Activated T-helper 9 cell treated with anti-CD3 and anti-CD28 coated beads, Interleukin-2, amount 50 U/mL, for 16 hours (primary cell): ENCODE data around the gene PTPRT.

Source experiments
- DNase-seq: peaks from one replicate; pipeline ENCODE4 v3.0.0-alpha.2; 2020; ENCODE audit warnings: low read depth

The PTPRT gene

DNA sequence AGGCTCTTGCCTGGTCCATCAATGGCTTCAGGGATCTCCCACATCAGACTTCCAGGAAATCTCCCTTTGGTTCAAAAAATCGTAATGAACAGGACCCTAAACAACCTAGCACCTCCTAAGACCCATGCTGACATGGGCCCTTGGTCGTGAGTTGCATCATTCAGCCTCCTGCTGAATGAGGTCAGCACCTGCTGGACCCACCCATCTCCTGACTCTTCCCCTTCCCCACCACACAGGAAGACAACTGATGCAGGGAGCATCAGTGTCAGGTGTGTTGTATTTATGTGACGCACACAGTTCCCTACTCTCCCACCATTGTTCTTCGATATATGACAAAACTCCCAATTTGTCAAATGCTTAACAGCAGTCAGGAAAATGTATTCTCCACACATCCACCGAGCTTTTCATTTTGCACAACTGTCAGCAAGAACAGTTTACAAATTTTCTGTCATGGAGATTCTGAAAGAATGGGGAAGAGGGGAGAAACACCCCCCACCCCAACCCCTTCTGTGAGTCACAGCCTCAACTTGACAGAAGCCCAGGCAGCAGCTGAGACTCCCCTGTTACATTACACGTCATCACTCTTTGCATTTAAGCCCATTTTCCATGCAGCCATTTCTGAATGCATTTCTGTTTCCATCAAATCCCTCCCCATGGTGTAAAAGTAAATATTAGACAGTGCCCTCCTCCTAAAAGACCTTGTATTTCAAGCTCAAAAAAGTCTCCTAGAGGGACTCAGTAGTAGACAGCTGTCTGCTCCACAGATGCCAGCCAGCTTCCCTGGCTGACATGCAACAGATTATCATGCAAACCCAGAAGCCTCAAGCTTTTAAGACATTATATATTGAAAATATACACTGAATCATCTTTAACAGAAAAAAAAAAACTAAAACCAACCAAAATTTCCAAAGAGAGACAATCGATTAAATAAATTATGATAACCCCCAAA lies 577.5 kb downstream of the PTPRT start:
- no peak for DNase-seq

DNA sequence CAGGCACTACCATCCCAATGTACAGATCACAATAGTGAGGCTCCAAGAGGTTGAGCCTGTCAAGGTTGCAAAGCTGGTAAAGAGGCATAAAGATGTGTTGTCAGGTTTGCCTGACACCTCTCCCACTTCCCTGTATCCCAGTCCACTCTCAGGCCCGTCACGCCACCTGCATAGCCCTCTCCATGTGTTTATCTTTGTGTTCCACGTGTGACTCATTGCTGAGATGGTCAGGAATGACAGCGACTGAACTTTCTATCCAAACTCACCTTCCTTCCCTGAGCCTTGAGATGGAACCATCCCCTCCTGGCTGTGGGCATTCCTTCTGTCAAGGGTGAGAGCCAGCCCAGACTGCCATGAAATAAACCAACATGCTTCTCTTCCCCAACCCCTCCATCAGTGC lies 578.3 kb downstream of the PTPRT start:
- DNase-seq: no peak

DNA sequence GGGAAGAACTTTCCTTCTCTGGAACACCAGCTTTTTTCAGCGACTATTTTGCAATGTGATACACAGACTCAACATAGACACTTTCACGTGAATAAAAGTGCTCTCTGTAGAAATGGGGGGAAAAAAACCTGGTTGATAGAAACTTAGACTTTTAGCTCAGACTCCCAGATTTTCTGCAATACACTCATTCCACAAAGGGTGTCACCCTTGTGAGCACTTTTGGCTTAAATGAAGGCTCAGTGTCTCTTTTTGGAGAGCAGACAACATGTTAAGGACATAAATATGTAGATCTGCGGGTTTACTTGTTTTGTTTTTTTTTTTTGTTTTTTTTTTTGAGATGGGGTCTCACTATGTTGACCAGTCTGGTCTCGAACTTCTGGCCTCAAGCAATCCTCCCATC lies 579.6 kb downstream of the PTPRT start:
- DNase-seq: no peak

DNA sequence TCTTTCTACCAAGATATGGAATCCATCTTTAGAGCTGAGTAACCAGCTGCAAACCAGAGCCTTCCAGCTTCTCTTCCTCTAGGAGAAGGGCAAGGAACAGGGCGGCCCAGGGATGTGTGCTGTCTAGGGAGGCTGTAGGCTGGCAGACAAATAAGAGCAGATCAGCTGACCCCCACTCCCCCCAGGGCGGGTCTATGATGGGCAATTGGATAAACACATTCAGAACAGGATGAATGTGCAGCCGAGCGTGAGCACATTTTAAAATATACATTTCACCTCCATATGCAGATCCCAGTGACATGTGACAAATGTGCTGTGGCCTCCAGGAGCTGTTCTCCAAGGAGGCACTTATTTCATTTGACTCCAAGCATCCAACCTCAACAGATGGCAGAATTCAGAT lies 580.1 kb downstream of the PTPRT start:
- no peak for DNase-seq

DNA sequence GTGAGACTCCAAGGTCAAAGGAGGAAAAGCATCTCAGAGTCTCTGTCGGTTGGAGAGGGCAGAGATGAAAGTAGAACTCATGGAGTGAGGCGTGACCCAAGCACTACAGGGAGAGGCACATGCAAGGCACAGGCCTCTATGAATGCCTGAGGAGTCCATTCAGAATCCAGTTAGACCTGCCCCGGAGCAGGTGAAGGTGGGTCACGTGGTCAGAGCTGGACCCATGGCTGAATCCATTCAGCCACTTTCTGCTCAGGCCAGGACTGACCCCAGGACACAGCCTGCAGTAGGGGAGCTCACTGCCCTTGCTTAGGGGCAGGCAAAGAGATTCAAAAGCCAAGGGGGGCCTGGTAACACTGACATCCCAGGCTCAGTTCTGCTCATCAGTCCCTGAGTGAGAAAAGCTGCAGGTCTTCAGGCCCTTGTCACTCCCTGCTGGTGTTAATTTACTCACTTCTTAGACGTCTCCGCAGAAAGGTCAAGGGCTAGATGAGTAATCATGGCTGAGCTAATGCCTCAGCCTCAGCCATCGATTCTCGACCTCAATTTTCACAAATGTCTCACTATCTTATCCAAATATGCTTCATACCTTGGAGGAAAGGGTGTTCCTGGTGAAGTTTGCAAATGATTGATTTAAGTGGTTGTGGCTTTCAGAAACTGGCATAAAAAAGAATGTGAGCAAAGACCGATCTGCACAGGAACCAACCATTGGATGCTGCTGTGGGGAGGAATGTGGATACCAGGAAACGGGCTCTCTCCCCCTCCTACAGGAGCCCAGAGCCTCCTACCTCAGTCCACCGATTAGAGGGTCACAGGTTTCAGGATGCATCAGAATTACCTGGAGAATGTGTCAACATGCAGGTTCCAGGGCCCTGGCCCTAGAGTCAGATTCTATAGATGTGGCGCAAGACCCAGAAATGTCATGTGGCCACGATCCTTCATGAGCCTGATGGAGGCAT lies 584.4 kb downstream of the PTPRT start:
- DNase-seq: no peak

DNA sequence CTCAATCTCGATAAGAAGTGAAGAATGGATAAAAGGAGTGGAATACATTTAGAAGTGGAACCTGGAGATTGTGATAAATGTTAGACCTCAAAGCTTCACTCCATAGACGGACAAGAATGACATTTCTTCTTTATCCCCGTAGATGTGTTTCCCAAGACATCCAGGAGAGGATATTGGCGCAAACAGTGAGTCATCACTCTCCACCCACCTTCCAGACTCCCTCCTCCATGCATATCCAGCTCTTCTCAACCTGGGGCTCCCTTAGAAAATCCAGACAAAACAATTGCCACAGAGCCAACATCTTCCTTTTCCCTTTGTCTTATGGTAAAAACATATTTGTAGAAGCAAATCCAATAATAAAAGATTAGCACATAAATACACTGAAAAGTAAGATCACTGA lies 586.1 kb downstream of the PTPRT start:
- no peak for DNase-seq

DNA sequence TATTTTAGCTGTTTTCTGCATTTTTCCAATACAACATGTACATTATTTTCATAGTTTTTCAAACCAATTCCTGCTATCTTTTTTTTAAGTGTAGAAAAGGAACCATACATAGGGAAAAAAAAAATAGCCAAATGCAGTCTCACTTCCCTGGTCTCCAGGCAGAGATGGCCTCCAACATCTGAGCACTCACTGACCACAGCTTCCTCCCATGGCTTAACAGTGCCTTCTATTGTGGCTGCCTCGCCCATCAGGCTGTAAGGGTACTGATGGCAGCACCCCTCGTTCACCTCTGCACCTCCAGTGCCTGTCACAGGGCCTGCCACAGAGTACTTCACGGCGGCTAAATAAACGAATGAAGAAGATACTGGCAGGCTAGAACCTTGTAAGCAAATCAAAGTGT lies 591.1 kb downstream of the PTPRT start:
- no peak for DNase-seq

DNA sequence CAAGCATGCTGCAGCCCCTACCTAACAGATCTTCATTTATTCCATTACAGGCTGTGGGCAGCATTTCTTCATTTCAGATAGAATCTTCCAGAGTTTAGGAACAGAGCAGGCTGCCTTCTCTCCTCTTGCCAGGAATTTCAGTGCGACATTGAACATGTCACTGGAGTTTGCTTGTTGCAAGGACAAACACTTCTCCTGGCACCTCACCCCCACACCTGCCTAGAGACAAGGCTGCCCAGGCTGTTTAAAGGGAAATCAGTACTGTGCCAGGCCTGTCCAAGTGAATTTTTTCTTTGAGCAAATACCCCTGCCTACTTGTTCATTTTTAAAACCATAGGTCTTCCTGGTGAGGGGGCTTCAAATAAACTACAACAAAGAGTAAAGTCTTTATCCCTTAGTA lies 594.1 kb downstream of the PTPRT start:
- no peak for DNase-seq

DNA sequence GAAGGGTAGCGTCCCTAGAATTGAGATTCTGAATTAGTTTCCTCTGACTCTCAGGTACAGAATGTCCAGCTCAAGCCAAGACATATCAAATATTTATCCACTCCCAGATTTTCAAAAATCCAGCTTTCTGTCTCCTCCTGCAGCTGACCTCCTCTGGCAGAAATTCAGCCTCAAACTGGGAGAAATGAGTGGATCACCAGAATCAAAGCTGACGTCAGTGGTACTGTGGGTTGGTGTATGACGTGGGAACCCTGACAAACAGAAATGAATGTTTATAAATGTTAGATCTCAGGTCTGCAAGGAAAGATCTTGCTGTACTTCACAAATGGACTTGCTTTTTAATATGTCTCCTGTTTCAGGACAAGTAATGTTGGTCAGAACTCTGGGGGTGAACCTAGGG lies 595.0 kb downstream of the PTPRT start:
- DNase-seq: no peak

DNA sequence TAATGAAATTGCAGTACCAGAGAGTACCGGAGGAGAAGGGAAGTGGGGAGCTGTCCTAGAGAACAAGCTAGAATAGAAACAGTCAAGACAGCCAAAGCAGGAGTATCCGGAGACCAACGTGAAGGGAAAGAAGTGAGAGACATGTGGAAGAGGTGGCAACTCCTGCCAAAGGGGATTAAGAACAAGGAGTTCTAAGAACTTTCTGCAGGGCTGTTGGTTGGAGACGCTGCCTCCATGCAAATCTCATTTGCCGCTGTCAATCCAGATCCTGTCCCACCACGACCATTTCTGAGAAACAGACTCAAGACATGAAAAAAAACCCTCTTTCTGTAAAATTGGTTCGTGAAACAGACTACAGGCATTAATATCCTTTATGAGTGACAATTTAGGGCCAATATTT lies 595.7 kb downstream of the PTPRT start:
- no peak for DNase-seq

DNA sequence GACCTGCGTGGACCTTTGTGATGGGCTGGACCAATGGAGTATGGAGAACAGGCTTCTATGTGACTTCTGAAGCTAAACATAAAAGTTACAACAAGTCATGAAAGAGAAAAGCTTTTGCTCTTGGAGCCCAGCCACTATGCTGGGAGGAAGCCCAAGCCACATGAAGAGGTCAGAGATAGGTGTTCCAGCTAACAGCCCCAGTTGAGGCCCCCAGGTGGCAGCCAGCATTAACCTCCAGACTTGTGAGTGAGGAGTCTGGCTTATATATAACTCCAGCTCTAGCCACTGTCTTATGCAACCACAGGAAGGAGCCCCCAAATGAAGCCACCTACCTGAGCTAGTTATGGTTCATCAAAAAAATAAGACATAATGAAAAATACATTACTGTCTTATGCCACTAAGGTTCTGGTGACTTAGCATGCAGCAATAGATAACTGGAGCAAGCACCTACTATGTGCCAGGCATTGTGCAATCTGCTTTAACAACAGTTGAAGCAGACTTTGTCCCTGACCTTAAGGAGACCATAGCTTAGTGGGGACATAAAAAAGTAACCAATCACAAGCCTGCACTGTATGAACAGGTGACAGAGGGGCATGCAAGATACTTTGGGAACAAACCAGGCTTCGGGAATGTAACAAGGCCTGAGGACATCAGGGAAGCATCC lies 599.6 kb downstream of the PTPRT start:
- no peak for DNase-seq

DNA sequence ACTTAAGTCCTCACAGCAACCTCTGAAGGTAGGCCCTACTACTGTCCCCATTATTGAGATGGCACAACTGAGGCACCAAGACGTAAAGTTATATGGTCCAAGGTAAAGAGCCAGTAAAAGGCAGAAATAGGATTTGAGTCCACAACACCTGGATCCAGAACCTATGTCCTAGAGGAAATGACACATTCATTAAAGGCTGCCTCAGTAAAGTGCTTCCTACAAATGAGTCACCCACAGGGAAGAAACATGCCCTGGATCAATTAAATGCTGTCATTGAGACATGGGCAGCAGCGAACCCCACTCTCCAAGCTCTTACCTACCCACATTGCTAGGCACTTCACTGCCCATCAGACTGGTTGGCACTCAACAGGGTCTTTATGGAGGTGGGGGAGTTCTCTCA lies 600.9 kb downstream of the PTPRT start:
- no peak for DNase-seq

DNA sequence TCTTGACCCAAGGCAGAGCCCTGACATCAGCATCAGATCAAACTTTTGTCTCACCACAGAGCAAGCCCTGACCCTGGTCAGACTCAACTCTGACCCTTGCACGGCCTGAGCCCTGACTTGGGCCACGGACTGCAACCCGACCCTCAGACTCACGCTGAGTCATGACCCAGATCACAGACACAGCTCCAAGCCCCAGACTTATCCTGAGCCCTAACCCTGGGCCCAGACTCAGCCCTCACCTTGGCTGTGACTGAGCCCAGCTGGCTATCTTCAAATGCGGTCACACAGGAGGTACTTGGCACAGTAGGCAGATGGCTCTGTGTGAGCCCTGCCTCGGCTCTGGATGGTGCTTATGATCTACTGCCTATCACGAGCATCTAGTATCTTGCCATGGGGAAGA lies 602.3 kb downstream of the PTPRT start:
- no peak for DNase-seq

DNA sequence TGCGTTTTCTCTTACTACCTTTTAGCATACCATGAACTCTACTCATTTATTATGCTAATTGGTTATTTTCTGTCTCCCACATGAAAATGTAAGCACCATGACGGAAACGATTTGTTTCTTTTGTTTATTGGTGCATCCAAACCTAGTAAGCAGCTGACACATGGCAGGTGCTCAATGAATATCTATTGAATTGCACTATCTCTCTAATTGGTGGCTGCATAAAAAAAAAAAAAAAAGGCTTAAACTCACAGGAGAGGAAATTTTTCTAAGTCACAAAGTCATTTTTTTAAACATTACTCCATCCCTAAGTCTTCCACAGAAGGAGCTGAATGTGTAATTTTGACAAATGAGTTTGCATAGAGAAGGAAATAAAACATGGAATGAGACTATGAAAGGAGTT lies 608.4 kb downstream of the PTPRT start:
- DNase-seq: no peak

DNA sequence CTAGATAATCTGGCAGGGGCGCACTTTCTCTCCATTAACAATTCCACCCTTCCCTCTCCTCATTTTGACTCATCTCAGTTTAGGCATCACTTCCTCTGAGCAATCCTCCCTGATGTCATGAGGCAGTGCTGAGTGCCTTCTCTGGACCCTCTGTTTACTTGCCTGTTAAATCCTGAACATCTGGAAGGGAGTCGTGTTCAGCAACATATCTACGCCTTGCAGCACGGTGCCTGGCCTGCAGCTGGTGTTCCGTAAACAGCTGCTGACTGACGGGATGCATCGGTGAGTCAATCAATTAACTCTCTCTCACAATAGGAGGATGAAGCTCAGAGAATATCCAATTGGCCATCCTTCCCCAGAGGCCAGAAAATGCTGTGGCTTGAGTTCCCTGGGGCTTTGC lies 613.5 kb downstream of the PTPRT start:
- DNase-seq: no peak

DNA sequence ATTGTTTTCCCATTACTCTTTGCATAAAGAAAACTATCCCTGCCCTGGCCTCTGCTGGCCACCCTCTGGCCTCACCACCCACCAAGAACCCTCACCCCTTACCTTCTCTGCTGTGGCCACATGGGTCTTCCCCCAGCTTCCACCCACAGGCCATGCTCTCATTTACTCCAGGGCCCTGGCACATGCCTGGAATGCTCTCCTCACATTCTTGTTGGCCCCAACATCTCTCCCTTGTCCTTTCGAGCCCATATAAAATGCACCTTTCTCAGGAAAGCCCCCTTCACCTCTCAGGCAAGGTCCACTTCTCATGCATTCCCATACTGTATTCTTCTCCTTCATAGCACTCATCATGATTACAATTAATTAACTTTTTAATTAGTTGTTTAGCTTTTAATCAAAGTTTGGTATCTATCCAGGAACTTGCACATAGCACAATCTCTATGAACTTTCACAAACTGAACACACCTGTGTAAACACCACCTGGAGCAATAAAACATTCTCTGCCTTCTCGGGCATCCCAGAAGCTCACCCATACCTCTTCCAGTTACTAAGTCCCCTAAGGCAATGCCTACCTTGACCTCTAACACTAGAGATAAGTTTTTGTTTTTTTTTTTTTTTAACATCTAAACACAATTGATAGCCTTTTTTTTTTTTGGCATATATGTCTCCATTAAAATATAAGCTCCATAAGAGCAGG lies 617.2 kb downstream of the PTPRT start:
- no peak for DNase-seq

DNA sequence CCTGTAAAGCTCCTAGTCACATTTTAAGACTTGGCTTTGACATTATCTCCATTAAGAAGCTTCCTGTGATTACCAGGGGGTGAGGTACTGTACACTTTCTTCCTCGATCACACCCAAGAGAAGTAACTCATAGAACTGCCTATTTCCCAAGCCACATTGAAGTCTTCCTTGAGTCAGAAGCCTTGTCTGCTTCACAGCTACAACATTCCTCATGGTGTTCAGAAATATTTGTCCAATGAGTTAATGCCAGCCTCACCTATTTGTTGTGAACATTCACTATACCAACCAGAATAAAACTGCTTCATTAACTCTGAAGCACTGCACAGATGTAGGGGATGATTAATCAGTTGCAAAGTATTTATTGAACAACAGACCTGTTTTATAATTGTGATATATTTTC lies 622.3 kb downstream of the PTPRT start:
- no peak for DNase-seq

DNA sequence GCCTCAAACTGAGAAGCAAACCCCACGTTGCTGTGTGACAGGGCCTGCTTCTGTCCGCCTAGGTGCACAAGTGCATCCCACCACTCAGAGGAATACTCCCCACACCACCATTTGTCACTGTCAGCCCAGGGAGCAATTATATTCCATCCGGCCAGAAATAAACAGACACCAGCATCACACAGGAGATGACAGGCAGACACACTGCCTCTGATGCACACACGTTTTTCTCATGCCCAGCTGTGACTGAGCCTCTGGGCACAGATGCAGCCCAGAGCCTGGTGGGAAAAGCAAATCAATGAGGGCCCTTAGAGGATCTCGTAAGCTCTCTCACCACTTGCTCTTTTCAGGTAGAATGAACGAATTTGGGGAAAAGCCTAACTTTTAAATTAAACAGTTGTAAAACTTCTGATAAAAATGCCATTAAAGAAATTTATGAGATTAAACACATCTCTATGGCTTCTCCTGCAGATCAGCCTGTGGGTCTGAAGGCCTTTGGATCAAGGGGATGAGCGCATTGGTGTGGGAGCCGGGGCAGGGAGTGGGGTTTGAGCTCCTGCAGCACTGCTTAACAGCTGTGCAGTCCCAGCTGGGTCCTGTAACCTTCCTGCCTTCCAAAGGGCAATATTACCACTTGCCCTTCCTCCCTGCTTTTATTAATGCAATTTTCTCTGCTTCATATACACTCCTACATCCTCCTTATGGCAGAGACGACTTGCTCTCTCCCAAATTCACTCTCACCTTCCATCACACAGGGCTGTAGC lies 624.3 kb downstream of the PTPRT start:
- DNase-seq: no peak

DNA sequence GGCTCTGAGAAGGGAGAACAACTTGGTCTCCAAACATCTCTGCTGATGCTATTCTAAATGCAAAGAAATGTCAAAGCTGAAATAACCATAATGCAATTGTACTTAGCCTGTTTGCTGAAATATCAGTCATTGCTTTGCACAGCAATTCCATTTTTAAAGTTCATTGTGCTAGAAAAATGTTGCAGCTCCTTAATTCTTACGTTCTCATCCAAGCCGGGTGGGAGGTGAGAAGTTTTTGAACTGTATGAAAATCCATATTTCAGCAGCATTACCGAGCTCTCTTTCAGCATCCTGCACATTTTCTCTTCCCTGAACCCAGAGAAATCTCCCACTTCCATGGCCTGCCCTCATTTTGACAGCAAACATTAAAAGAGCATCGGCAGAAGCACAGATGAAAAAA lies 630.0 kb downstream of the PTPRT start:
- no peak for DNase-seq

DNA sequence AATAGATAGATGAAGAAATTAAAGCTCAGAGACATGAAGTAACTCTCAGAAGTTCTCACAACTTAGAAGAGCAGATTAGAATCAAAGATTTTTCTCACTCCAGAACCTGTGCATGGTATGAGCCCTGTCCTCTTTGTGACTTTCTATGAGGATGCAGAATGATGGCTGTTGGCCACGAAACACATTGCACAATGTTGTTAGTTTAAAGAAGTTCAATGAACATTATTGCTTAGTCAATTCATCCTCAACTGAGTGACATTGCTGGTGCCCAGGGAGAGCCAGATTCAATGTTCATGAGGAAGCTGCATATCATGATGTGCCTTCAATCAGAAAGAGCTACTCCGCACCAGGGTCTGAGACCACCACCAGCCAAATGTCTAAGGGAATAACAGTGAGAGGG lies 633.1 kb downstream of the PTPRT start:
- no peak for DNase-seq

DNA sequence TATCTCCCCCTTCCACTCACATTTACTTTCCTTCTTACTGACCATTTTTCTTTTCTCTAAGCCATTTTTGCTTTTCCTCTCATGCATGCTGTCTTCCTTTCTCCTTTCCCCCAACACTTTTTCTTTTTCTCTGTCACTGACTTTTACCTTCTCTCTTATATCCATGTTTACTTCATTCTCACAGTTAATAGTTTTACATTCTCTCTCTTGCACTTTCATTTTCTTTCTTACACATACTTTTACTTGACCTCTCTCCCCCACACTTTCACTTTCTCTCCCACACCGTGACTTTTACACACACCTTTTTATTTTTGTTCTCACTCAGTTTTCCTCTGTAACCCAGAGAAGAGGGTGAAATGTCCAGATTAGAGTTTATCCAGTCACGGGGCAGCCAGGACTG lies 636.3 kb downstream of the PTPRT start:
- DNase-seq: no peak
